Vagina (tissue), 2 donors: Measurements from ENCODE around the gene AFAP1. TPM values are rescaled to one million over a fixed set of nuclear protein-coding genes. Genes with fewer than 3 reads are reported as not detected.

Experiments
- DNase-seq, 2 donors: peaks; one replicate each; pipeline ENCODE4 v3.0.0-alpha.2; 2017; ENCODE audit errors: extremely low spot score in 2 of 2
- H3K27ac ChIP-seq: fragments of 200-600 bp; sonication (generic); one replicate; pipeline ENCODE4 v1.5.1; 2019
- H3K27me3 ChIP-seq: fragments of 200-600 bp; sonication (generic); one replicate; pipeline ENCODE4 v1.5.1; 2019
- H3K36me3 ChIP-seq, 2 donors: fragments of 200-600 bp; sonication (generic); one replicate each; pipeline ENCODE4 v1.5.1; 2017 to 2019
- H3K4me1 ChIP-seq: fragments of 200-600 bp; sonication (generic); one replicate; pipeline ENCODE4 v1.5.1; 2019
- H3K4me3 ChIP-seq, 2 donors: fragments of 200-600 bp; sonication (generic); 1 replicate in 1 of 2; 2 replicates in 1 of 2; pipeline ENCODE4 v1.5.1; 2016 to 2019
- H3K9me3 ChIP-seq: fragments of 200-600 bp; sonication (generic); one replicate; pipeline ENCODE4 v1.5.1; 2019
- POLR2A ChIP-seq, 2 donors: fragments of 450-650 bp; IDR thresholded peaks; one replicate each; pipeline ENCODE4 v1.6.1; 2017; ENCODE audit warnings: antibody characterized with exemption in 2 of 2, mild to moderate bottlenecking in 2 of 2, moderate library complexity in 2 of 2
- POLR2AphosphoS5 ChIP-seq, 2 donors: sonication (generic); formaldehyde crosslinking; IDR thresholded peaks; one replicate each; pipeline ENCODE4 v1.9.0; 2017; ENCODE audit warnings: antibody characterized with exemption in 2 of 2, mild to moderate bottlenecking in 2 of 2, low read depth in 1 of 2; ENCODE audit not compliant: insufficient read depth in 1 of 2
- intact Hi-C: fragments of 100-400 bp; cut with DNase I; formaldehyde crosslinking; loops from one replicate; pipeline ENCODE4 v1.15.1; 2023
- total RNA-seq: library from RNA; depleted of rRNA; stranded (reverse); fragments of >200 nt; gene quantifications from one replicate; pipeline ENCODE4 v1.2.3, GENCODE V29; 2016
- TF ChIP-seq, protein P1 (sequence below), 3 experiments: fragments of 450-650 bp in 2 of 3; fragments of 200-600 bp in 1 of 3; sonication (generic) in 1 of 3; IDR thresholded peaks; one replicate each; pipeline ENCODE4 v1.5.1; 2017 to 2019; ENCODE audit warnings: antibody characterized with exemption in 3 of 3, mild to moderate bottlenecking in 2 of 3, moderate library complexity in 2 of 3

Gene AFAP1
- total RNA-seq, 1 donor from 2014 or later: 20.4 TPM

DNA sequence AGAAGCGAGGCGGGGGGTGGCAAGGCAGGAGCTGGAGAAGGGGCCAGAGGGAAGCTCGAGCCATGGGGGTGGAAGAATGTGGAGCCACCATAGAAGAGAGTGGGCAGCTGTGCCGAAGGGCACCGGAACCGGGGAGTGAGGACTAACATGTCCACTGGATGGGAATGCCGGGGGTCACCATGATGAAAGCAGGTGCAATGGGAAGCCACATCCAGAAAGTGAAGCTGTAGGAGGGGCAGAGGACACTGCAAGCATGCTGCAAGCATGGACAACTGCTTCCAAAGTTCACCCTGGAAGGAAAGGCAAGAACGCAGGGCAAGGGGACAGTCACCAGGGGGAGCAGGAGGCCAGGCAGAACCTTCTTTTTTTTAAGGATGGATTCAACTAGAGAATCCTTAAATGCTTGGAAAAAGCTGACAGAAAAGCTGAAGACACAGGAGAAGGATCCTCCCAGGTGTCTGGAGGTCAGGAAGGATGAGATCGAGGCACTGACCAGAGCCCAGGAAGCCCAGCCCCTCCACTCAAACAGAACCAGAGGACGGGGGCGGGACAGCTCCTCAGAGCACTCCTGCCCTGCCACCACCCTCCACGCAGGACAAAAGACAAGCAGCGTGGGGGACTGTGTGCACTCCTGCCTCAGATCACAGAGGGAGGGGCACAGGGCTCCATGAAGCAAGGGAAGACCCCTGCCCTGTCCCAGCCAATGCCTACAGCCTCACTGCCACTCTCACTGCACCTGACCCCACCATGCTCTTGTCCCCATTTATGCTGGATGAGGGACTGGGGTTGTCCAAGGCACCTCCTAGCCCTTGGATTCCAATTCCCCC is 169.2 kb downstream of the AFAP1 start:
- Histone ChIP-seq H3K9me3 (no peaks in the 10 kb centered on the region), H3K36me3 (peaks cover 0 to 42% of the 10 kb centered on the region in 2 donors), H3K4me3 (no peak overlapping the region), H3K4me1 (no peaks in the 10 kb centered on the region), H3K27me3 (no peaks in the 10 kb centered on the region), H3K27ac (no peak overlapping the region)
- TF ChIP-seq, protein P1, sequence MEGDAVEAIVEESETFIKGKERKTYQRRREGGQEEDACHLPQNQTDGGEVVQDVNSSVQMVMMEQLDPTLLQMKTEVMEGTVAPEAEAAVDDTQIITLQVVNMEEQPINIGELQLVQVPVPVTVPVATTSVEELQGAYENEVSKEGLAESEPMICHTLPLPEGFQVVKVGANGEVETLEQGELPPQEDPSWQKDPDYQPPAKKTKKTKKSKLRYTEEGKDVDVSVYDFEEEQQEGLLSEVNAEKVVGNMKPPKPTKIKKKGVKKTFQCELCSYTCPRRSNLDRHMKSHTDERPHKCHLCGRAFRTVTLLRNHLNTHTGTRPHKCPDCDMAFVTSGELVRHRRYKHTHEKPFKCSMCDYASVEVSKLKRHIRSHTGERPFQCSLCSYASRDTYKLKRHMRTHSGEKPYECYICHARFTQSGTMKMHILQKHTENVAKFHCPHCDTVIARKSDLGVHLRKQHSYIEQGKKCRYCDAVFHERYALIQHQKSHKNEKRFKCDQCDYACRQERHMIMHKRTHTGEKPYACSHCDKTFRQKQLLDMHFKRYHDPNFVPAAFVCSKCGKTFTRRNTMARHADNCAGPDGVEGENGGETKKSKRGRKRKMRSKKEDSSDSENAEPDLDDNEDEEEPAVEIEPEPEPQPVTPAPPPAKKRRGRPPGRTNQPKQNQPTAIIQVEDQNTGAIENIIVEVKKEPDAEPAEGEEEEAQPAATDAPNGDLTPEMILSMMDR (IDR thresholded peaks at IDR 0.05): no peak
- TF ChIP-seq POLR2A (IDR thresholded peaks at IDR 0.05): no peak
- TF ChIP-seq POLR2AphosphoS5 (IDR thresholded peaks at IDR 0.05; ENCODE audit: insufficient read depth in 1 of 2, low read depth in 1 of 2): no peak
- no peak for DNase-seq
- intact Hi-C loops: no loop called here

DNA sequence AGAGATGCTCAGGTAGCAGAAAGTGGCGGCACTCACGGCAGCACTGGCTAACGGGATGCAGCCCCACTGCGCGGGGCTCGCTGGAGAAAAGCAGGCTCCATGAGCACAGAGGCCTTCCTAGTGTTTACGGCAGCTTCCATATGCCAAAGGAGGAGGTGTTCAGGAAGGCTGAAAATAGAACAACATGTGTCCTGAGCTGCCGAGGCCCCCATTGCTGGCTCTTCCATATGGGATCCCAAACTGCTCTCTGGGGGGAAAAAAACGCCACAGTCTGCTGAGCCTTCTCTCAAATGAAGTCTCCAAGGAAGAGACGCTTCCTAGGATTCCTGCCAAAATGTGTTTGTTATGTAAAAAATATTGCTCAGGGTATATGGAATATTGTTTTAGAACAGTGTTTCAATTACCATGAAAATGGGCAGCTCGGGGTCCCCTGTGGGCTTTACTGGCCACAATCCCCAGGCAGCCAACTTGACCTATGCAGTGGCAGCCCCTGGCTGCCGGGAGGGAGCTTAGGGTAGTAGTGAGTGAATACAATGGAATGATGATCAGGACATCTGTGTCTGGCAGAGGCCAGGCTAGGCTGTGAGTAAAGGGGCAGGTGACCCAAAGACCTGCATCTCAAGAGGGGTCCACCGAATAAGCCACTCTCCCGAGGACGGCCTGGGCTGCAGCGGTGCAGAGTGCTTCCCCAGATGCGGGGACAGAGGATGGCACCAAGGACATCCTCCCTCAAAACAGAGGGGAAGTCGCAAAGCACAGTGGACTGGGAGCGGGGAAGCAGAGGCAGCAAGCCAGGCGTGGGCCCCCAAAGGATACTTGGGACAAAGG is 170.1 kb downstream of the AFAP1 start:
- Histone ChIP-seq H3K27me3 (no peaks in the 10 kb centered on the region), H3K4me3 (no peak overlapping the region), H3K27ac (no peak overlapping the region), H3K4me1 (no peaks in the 10 kb centered on the region), H3K36me3 (peaks cover 0 to 42% of the 10 kb centered on the region in 2 donors), H3K9me3 (no peaks in the 10 kb centered on the region)
- no peak for DNase-seq
- TF ChIP-seq POLR2A (IDR thresholded peaks at IDR 0.05) (no peak), POLR2AphosphoS5 (IDR thresholded peaks at IDR 0.05; ENCODE audit: insufficient read depth in 1 of 2, low read depth in 1 of 2) (no peak)
- TF ChIP-seq, protein P1 (IDR thresholded peaks at IDR 0.05): no peak
- intact Hi-C loops: no loop called here

DNA sequence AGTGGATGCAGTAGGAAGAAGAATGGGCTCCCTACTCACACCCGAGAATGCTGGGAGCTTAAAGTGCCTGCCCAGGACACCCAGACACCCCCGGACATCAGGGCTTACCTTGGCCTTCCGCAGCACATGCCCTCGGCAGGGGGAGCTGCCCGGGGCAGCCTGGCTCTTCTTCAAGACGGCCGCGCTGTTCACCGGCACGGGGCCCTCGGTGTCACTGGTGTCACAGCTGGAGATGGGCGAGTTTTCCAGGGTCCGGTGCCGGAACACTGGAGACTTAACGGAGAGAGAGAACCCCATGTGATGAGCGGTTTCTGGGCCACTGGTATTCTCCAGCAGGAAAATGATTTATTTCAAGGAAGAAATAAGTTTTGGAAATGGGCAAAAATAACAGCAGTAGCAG is 170.9 kb downstream of the AFAP1 start:
- DNase-seq: no peak
- Histone ChIP-seq H3K9me3 (no peaks in the 10 kb centered on the region), H3K4me1 (no peaks in the 10 kb centered on the region), H3K27me3 (no peaks in the 10 kb centered on the region), H3K27ac (no peak overlapping the region), H3K36me3 (peaks cover 0 to 34% of the 10 kb centered on the region in 2 donors), H3K4me3 (no peak overlapping the region)
- intact Hi-C loops: no loop called here
- TF ChIP-seq, protein P1 (IDR thresholded peaks at IDR 0.05): no peak

DNA sequence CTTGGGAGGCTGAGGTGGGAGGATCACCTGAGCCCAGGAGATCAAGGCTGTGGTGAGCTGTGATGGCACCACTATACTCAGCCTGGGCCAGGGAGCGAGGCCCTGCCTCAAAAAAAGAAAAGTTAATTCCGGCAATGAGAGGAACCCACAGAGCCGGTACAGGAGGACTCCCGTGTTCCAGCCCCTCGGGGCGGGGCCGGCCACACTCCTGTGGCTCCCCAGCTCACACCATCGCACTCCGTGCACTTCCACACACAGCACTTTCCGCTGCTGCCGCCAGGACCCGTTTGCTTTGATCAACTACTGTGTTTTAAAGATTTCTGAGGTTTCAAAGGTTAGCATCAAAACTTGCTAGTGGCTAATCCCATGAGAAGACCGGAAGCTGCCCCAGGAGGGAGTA is 171.7 kb downstream of the AFAP1 start:
- no peak overlapping the region for H3K4me3 ChIP-seq
- peaks cover 0 to 38% of the 10 kb centered on the region in 2 donors for H3K36me3 ChIP-seq
- intact Hi-C loops: no loop called here
- H3K9me3 ChIP-seq: no peaks in the 10 kb centered on the region
- H3K27me3 ChIP-seq: no peaks in the 10 kb centered on the region
- H3K4me1 ChIP-seq: no peaks in the 10 kb centered on the region
- TF ChIP-seq, protein P1 (IDR thresholded peaks at IDR 0.05): no peak
- TF ChIP-seq POLR2AphosphoS5 (IDR thresholded peaks at IDR 0.05; ENCODE audit: insufficient read depth in 1 of 2, low read depth in 1 of 2) (no peak), POLR2A (IDR thresholded peaks at IDR 0.05) (no peak)
- H3K27ac ChIP-seq: no peak overlapping the region
- DNase-seq: no peak
